Panc1 (cell line): ENCODE measurements around the gene KLK8.

Experiments
- CTCF ChIP-seq: fragments of 450-650 bp; IDR thresholded peaks from 2 replicates; pipeline ENCODE4 v1.5.1; 2017; ENCODE audit warnings: mild to moderate bottlenecking
- POLR2AphosphoS5 ChIP-seq: IDR thresholded peaks from 2 replicates; pipeline ENCODE4 v1.6.1; 2012; ENCODE audit warnings: mild to moderate bottlenecking, low read depth, low read length, moderate library complexity
- REST ChIP-seq, 2 experiments: IDR thresholded peaks; 2 replicates each; pipeline ENCODE4 v1.6.1; 2011 to 2012; ENCODE audit warnings: low read depth in 2 of 2, control low read depth in 1 of 2, low read length in 1 of 2, mild to moderate bottlenecking in 1 of 2, moderate library complexity in 1 of 2; ENCODE audit not compliant: insufficient read depth in 1 of 2

- TF ChIP-seq POLR2AphosphoS5 (no peak), REST (IDR thresholded peaks at IDR 0.05; ENCODE audit: insufficient read depth in 1 of 2, low read depth in 2 of 2, low read length in 1 of 2) (no peak), CTCF (no peak)
Observed at GRCh38 chr19:50974702-50975556, 26.5 kb downstream of the KLK8 start.
